Germinal center (tissue), 1 donor: ENCODE results near the gene RASIP1.

ENCODE experiments used
- DNase-seq: peaks from one replicate; pipeline ENCODE4 v3.0.0; 2012; ENCODE audit warnings: mixed read lengths, low spot score

The RASIP1 gene

DNA sequence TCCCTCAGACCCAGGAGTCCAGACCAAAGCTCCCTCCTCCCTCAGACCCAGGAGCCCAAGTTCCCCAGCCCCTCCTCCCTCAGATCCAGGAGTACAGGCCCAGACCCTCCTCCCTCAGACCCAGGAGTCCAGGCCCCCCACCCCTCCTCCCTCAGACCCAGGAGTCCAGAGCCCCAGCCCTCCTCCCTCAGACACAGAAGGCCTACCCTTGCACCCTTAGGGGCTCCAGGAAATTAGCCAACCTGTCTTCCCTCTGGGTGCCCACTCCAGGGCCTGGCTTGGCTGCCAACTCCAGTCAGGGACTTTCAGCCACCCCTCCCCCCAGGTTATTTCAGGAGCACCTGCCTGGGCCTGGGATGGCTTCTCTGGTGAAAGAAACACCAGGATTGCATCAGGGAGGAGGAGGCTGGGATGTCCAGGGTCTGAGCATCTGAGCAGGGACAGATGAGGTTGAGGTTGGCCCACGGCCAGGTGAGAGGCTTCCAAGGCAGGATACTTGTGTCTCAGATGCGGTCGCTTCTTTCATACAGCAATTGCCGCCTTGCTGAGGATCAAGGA lies 14.8 kb upstream of the RASIP1 start, which contains the start of gene FGF21:
FGF21 (plus strand) TSS at position 441 of the 558 bp plus-strand sequence. CDS start 713 bp downstream, outside the sequence.
- DNase-seq, result no peak

- DNase-seq, result peak; percentile 74
Measured at GRCh38 chr19:48752496-48753365, 12.3 kb upstream of the RASIP1 start, which contains the start of gene FUT1. TSS of gene FUT1 (minus strand) at chr19:48752641. CDS start at chr19:48751281, 1,360 bp downstream.

GRCh38 chr19:48751845-48752495 lies 11.6 kb upstream of the RASIP1 start:
- DNase-seq, result no peak

DNA sequence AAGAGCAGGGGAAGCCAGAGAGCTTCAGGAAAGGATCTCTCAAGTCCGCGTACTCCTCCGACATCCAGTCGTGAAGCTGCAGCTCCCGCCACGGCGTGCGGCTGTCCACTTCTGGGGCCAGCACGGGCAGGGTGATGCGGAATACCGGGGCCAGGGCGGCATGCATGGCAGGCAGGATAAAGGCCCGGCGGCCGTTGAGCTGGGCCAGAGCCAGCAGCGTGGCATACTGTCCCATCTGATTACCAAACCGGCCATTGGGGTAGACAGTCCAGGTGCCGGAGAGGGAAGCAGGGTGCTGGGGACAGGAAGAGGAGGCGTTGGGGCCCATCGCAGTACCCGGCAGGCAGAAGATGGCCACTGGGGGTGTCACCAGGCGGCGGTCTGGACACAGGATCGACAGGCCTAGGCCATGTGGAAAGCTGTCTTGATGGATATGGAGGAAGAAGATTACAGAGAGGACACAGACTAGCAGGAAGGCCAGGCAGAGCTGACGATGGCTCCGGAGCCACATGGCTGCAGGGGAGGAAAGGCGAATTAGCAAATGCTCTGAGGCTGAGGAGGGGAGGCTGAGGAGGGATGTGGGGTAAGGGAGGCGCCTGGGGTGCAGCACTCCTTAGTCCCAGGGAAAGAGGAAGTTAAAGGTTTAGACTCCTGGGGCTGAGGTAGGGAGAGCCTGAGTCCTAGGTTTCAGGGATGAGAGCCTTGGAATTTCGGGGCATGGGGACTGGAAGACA lies 10.5 kb upstream of the RASIP1 start:
- DNase-seq, result no peak

DNA sequence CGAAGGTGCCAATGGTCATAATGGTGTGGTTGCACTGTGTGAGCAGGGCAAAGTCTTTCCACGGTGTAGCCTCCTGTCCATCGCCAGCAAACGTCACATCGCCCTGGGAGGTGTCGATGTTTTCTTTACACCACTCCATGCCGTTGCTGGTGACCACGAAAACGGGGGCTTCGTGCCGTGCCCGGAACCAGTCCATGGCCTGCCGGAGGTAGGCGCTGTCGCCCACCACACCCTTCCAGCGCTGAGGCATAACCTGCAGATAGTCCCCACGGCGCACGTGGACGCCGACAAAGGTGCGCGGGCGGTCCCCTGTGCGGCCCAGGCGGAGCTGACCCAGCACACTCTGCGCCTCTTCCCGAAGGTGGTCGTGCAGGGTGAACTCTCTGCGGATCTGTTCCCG lies 9.9 kb upstream of the RASIP1 start:
- no peak for DNase-seq

DNA sequence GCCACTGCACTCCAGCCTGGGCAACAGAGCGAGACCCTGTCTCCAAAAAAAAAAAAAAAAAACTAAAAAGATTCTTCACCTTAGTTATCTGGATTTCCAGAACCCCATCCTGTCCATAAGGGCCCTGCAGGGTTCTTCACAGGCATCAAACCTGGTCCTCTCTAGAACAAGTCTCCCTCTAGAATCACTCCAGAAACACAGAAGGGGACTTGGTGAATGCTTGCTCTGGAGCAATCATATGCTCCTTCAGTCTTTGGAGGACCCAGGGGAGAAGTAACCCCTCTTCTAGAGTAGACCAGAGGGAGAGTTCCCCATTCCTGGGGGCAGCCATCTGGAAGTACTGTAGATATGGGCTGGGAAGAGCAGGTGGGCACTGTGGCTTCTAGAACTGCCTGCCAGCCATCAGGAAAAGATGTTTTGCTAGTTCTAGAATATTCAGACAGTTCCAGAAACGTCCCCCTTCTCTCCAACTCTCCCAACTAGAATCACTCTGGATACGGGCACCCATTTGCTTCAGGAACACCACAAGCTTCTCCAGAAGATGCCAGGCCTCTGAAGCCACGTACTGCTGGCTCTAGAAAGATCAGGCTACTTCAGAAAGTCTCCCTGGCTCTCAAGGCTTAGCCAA lies 9.3 kb upstream of the RASIP1 start:
- no peak for DNase-seq

GRCh38 chr19:48746738-48747575 lies 6.5 kb upstream of the RASIP1 start, which contains the start of gene IZUMO1:
TSS of gene IZUMO1 (minus strand) at chr19:48746909. CDS start at chr19:48745859, 1,050 bp downstream.
- DNase-seq, result peak; percentile 77

- no peak for DNase-seq
Measured at GRCh38 chr19:48746110-48746509, 5.7 kb upstream of the RASIP1 start.

GRCh38 chr19:48745208-48745995 lies 5.0 kb upstream of the RASIP1 start:
- DNase-seq, result peak; percentile 80

DNA sequence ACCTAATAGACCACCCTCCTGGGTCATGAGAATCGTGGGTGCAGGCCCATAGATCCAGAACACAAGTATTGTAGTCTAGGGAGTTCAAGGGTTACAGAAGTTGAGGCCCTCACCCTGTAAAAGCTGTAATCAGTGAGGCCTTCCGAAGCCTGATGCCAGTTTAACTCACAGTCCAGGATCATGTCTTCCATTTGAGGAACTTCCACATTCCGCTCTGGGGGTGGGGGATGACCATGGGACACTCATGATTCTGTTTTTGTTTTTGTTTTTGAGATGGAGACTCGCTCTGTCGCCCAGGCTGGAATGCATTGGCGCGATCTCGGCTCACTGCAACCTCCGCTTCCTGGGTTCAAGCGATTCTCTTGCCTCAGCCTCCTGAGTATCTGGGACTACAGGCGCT lies 1.7 kb upstream of the RASIP1 start:
- no peak for DNase-seq

DNA sequence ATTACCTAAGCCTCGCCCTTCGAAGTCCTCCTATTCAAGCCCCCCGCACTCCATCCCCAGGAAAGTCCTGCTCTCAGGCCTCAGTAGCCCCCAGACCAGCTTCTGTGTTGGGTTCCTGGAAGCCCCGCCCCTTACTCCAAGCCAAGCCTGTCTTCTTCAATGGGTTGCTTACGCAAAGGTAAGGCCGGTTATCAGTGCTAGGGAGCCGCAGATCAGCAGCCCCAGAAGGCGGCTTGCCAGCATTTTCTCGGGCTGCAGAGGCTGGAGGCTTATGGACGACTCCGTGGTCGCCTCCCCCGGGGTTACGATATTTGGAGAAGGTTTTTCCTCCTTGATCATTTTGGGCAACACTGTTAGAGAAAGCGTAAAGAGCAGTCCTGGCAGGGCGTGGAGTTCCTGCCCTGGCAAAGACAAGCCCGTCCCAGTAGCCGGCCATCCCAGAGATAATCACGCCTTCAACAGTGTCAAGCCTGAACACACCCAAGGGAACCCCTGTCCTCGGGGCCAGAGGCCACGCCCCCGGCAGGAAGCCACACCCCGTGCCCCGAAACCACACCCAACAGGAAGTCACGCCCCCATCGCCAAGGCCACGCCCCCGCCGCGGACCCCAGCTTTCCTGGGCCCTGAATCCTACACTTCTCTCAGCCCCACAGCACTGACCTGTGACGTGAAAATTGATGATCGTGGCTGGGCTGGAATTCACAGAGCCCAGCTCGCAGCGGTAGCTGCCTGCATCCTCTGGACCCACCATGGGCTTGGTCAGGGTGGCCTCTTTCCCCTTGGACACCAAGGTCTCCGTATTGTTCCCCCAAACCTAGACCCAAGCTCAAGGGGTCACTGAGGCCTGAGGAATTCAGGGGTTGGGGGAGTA lies 954 bp upstream of the RASIP1 start:
- DNase-seq, result peak; percentile 76

DNA sequence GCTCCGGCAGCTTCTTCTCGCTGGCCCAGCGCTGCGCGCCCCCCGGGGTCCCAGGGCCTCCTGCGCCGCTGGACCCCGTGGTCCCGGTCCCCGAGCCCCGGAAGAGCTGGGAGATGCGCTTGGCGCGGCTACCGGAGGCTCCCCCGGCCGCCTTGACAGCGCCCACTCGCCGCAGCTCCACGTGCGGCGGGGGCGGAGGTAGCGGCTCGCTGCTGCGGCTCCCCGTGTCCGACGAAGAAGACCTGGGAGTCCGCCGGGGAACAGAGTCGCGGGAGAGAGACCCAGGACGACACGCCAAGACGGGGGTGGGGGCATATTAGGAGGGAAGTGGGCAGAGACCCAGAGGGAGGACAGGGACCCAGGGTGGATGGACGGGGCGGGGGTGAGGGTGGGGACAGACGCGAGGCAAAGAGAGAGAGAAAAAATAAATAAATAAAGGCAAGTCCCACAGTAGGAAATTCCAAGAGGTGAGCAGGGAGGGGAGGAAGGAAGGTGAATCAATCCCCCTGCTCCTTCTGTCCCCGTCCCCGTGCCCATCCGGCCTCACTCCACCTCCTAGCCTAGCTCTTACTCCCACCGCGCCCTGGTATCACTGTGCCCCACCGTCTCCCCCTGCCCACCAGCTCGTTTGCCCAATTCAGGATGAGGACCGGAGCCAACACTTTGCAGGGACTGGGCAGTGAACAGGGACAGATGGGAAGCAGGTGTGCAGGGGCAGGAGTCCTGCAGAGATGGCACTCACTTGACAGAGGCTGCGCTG lies 826 bp downstream of the RASIP1 start:
- DNase-seq, result no peak

DNA sequence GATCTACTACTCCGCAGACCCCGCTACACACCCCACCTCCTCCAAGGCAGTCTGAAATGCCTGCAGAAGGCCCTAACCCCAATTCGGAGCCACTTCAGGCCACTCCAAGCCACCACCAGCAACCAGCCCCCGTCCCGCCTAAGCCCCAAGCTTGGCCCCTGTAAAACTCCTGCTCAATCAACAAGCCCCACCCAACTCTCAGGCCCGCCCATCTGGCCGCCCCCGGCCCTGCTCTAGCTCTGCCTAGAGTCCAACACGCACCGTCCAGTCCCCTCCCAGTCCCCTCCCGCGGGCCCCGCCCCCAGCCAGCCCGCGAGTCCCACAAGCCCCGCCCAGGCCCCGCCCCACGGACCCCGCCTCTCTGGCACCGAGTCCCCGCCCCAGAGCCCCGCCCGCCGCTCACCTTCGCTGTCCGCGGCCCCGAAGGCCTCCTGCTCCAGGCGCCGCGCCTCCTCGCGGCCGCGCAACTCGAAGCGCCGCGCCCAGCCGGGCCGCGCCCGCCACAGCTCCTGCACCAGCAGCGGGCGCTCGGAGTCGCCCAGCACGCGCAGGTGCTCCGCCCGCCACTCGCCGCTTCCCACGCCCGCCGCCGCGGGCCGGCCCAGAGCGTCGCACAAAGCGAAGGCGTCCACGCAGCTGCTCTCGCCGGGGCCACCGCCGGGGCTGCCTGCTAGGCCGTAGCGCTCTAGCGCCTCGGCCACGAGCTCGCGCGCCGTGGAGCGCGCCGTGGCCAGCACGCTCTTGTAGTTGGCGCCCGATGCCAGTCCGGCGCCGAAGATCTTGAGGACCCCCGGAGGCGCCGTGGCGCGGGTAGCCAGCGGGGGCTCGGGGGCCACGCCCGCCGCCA lies 1.6 kb downstream of the RASIP1 start:
- DNase-seq, result peak; percentile 99

GRCh38 chr19:48737360-48737998 lies 2.9 kb downstream of the RASIP1 start:
- no peak for DNase-seq

DNA sequence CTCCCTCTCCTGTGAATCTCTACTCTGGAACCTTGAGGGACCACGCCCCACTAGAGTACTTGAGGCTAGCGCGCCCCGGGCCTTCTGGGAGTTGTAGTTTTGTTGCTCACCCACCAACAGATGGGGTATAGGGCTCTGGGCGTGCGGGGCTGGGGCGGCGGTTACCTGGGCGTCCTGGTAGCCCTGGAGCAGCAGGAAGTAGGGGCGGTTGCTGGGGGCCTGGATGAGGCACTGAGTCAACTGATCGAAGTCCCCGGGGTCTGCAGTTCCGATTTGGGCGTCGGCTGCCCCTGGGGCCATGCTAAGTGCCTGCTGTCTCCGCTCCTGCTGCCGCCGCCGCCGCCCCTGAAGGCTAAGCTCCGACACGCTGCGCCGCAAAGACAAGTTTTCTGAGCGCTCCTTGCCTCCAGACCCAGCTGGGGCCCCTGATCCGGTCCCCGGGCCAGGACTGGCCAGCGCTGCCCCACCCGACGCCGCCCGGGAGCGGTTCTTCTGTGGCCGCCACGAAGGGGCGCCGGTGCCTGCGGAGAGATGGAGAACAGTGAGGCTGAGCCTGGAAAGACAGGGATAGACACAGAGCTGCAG lies 5.3 kb downstream of the RASIP1 start:
- DNase-seq, result no peak

DNA sequence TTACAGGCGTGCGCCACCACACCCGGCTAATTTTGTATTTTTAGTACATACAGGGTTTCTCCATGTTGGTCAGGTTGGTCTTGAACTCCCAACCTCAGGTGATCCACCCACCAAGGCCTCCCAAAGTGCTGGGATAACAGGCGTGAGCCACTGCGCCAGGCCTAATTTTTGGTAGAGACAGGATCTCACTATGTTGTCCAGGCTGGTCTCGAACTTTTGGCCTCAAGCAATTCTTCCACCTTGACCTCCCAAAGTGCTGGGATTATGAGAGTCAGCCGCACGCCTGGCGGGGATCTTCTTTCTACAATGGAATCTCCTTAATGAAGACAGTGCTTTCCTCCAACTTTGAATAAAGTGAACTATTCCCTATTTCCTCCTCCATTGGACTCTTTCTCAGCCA lies 5.8 kb downstream of the RASIP1 start:
- DNase-seq, result no peak
